Right lobe of liver (tissue), 4 donors: ENCODE measurements around the gene TRAPPC2L.

Experiments
- CTCF ChIP-seq, 4 donors: fragments of 200-600 bp in 3 of 4; fragments of 450-650 bp in 1 of 4; IDR thresholded peaks; one replicate each; pipeline versions ENCODE4 v1.5.1 to v1.8.0; 2016 to 2022; ENCODE audit warnings: antibody characterized with exemption in 4 of 4, mild to moderate bottlenecking in 2 of 4
- POLR2A ChIP-seq: fragments of 450-650 bp; IDR thresholded peaks from one replicate; pipeline ENCODE4 v1.6.1; 2017; ENCODE audit warnings: antibody characterized with exemption, mild to moderate bottlenecking
- donor health status: DM: no; HTN: no; CAD: no.
- donor health status: DM: no; HTN: no; CAD: no.
- donor health status: DM: no; HTN: yes; CAD: no.

GRCh38 chr16:88911136-88911945, 54.4 kb downstream of the TRAPPC2L start:
- no peak for TF ChIP-seq CTCF (IDR thresholded peaks at IDR 0.05)
- TF ChIP-seq POLR2A, result no peak
